Tibial nerve (tissue), 3 donors: ENCODE results near the gene TNFSF18.

ENCODE experiments used
- CTCF ChIP-seq, 5 experiments: fragments of 200-600 bp in 3 of 5; fragments of 450-650 bp in 2 of 5; sonication (generic) in 3 of 5; IDR thresholded peaks; one replicate each; pipeline ENCODE4 v1.5.1; 2016 to 2019; ENCODE audit warnings: antibody characterized with exemption in 5 of 5, mild to moderate bottlenecking in 3 of 5, moderate library complexity in 2 of 5
- POLR2A ChIP-seq, 2 donors: fragments of 450-650 bp; IDR thresholded peaks; one replicate each; pipeline ENCODE4 v1.6.1; 2017; ENCODE audit warnings: antibody characterized with exemption in 2 of 2, mild to moderate bottlenecking in 2 of 2, moderate library complexity in 2 of 2

DNA sequence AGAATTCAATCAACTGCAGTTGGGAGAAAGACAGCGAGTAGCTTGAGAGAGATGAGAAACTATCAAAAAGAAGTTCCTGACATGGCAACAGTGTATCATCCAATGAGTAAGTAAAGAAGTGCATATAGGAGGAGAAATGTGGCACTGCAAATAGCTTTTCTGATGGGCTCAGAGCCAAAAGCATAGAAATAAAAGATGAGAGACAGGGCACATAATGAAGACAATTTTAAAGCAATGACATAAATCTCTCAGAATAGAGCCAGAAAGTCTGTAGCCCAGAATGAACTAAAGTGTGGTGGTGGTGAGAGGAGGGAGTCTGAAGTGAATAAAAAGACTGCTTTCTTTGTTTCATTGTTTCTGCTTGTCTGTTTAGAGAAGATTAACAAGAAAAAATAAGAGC, 34.3 kb downstream of the TNFSF18 start:
- TF ChIP-seq CTCF (IDR thresholded peaks at IDR 0.05) (no peak), POLR2A (IDR thresholded peaks at IDR 0.05) (no peak)
